ENCODE results near the gene MRPS11. TPM values are rescaled to one million over a fixed set of nuclear protein-coding genes. Genes with fewer than 3 reads are reported as not detected.
"Not testable (repeated sequence)": the region's sequence is repeated elsewhere in the genome, so short reads cannot be mapped to it uniquely, and the experiment has no call there.

Gene MRPS11
- total RNA-seq, 1 donor: 17.7 TPM

- Histone ChIP-seq H3K4me3 (ENCODE audit: insufficient read depth, low read length) (no peak overlapping the region), H3K79me2 (ENCODE audit: insufficient read depth, low read length) (no peaks in the 10 kb centered on the region), H3K36me3 (ENCODE audit: insufficient read depth, low read length) (no peaks in the 10 kb centered on the region), H3K27me3 (ENCODE audit: insufficient read depth, low read length) (peaks cover 13% of the 10 kb centered on the region), H2AFZ (ENCODE audit: low read length) (no peak overlapping the region), H3K9me3 (ENCODE audit: low read depth, low read length) (no peaks in the 10 kb centered on the region), H3K4me2 (ENCODE audit: insufficient read depth, low read length) (no peak overlapping the region), H4K20me1 (ENCODE audit: insufficient read depth, low read length) (no peaks in the 10 kb centered on the region), H3K4me1 (ENCODE audit: insufficient read depth, low read length) (no peaks in the 10 kb centered on the region), H3K27ac (ENCODE audit: low read depth, low read length) (no peak overlapping the region)
- DNase-seq (ENCODE audit: insufficient read length, low spot score, missing footprints): no peak
- TF ChIP-seq, protein P1, sequence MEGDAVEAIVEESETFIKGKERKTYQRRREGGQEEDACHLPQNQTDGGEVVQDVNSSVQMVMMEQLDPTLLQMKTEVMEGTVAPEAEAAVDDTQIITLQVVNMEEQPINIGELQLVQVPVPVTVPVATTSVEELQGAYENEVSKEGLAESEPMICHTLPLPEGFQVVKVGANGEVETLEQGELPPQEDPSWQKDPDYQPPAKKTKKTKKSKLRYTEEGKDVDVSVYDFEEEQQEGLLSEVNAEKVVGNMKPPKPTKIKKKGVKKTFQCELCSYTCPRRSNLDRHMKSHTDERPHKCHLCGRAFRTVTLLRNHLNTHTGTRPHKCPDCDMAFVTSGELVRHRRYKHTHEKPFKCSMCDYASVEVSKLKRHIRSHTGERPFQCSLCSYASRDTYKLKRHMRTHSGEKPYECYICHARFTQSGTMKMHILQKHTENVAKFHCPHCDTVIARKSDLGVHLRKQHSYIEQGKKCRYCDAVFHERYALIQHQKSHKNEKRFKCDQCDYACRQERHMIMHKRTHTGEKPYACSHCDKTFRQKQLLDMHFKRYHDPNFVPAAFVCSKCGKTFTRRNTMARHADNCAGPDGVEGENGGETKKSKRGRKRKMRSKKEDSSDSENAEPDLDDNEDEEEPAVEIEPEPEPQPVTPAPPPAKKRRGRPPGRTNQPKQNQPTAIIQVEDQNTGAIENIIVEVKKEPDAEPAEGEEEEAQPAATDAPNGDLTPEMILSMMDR (IDR thresholded peaks at IDR 0.05; ENCODE audit: extremely low read depth, low read depth, low read length): no peak
Observed at GRCh38 chr15:88433046-88433685, 34.3 kb upstream of the MRPS11 start.

GRCh38 chr15:88434106-88434505, 33.4 kb upstream of the MRPS11 start:
- H3K27ac ChIP-seq (ENCODE audit: low read depth, low read length); H3K4me1 ChIP-seq (ENCODE audit: insufficient read depth, low read length); H3K9me3 ChIP-seq (ENCODE audit: low read depth, low read length); H4K20me1 ChIP-seq (ENCODE audit: insufficient read depth, low read length); H2AFZ ChIP-seq (ENCODE audit: low read length); H3K27me3 ChIP-seq (ENCODE audit: insufficient read depth, low read length); DNase-seq (ENCODE audit: insufficient read length, low spot score, missing footprints); H3K79me2 ChIP-seq (ENCODE audit: insufficient read depth, low read length); H3K36me3 ChIP-seq (ENCODE audit: insufficient read depth, low read length); H3K4me2 ChIP-seq (ENCODE audit: insufficient read depth, low read length); H3K4me3 ChIP-seq (ENCODE audit: insufficient read depth, low read length): not testable (repeated sequence)

DNA sequence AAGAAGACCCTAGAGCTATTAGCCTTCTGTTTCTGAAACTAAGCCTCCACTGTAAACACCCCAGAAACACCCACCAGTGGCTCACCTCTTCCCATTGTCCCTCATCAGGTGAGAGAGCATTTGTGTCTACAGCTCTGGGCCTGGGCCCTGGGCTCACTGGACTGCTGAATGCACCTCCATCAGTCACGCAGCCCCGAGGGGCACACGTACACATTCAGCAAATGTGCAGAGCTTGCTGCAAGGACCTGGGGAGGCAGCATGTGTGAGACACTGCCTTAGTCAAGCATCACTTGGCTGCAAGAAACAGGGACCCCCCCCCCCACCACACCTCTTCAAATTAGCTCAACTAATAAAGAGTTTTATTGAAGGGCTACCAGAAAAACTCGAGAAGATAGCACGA, 29.3 kb upstream of the MRPS11 start:
- H3K4me3 ChIP-seq (ENCODE audit: insufficient read depth, low read length): no peak overlapping the region
- H3K27ac ChIP-seq (ENCODE audit: low read depth, low read length): no peak overlapping the region
- H3K27me3 ChIP-seq (ENCODE audit: insufficient read depth, low read length): no peaks in the 10 kb centered on the region
- no peaks in the 10 kb centered on the region for H3K4me1 ChIP-seq (ENCODE audit: insufficient read depth, low read length)
- H3K9me3 ChIP-seq (ENCODE audit: low read depth, low read length): no peaks in the 10 kb centered on the region
- H2AFZ ChIP-seq (ENCODE audit: low read length): no peak overlapping the region
- DNase-seq (ENCODE audit: insufficient read length, low spot score, missing footprints): no peak
- H4K20me1 ChIP-seq (ENCODE audit: insufficient read depth, low read length): no peaks in the 10 kb centered on the region
- no peaks in the 10 kb centered on the region for H3K36me3 ChIP-seq (ENCODE audit: insufficient read depth, low read length)
- H3K79me2 ChIP-seq (ENCODE audit: insufficient read depth, low read length): no peaks in the 10 kb centered on the region
- TF ChIP-seq, protein P1 (IDR thresholded peaks at IDR 0.05; ENCODE audit: extremely low read depth, low read depth, low read length): no peak
- no peak overlapping the region for H3K4me2 ChIP-seq (ENCODE audit: insufficient read depth, low read length)

DNA sequence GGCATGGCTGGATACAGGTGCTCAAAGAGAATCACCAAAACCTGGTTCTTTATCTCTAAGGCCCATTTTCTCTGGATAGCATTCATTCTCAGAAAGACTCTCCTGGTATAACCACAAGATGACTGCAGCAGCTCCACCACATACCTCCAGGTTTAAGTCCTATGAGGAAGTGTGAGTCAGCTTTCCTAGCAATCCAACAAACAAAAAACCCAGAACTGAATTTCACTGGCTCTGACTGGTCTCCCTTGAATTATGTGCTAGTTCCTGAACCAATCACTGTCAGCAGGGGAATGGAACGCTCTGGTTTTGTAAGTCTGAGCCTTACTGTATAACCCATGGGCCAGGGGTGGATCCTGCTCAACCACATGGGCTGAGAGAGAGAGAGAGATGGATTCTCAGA, 27.5 kb upstream of the MRPS11 start:
- Histone ChIP-seq H3K27me3 (ENCODE audit: insufficient read depth, low read length) (no peaks in the 10 kb centered on the region), H3K4me1 (ENCODE audit: insufficient read depth, low read length) (no peaks in the 10 kb centered on the region), H3K36me3 (ENCODE audit: insufficient read depth, low read length) (no peaks in the 10 kb centered on the region), H2AFZ (ENCODE audit: low read length) (peak overlapping the region; percentile 18), H4K20me1 (ENCODE audit: insufficient read depth, low read length) (no peaks in the 10 kb centered on the region), H3K4me3 (ENCODE audit: insufficient read depth, low read length) (no peak overlapping the region), H3K4me2 (ENCODE audit: insufficient read depth, low read length) (no peak overlapping the region), H3K79me2 (ENCODE audit: insufficient read depth, low read length) (no peaks in the 10 kb centered on the region), H3K9me3 (ENCODE audit: low read depth, low read length) (peaks cover 3% of the 10 kb centered on the region), H3K27ac (ENCODE audit: low read depth, low read length) (no peak overlapping the region)
- peak; percentile 84 for DNase-seq (ENCODE audit: insufficient read length, low spot score, missing footprints)
- TF ChIP-seq, protein P1 (IDR thresholded peaks at IDR 0.05; ENCODE audit: extremely low read depth, low read depth, low read length): no peak

All from osteoblast (primary cell).